Muscle of leg (tissue), 11 donors: ENCODE data around the gene PRICKLE3. TPM values are rescaled to one million over a fixed set of nuclear protein-coding genes. Genes with fewer than 3 reads are reported as not detected.
A peak's percentile ranks its signal among the peaks of the same experiment; 100 is the strongest.

Experiments
- DNase-seq: peaks from one replicate; pipeline ENCODE4 v3.0.0; 2013
- H3K27ac ChIP-seq: one replicate; pipeline ENCODE4 v1.5.1; 2013; ENCODE audit warnings: mild to moderate bottlenecking, low read length, control low read depth
- H3K27me3 ChIP-seq: one replicate; pipeline ENCODE4 v1.6.1; 2013; ENCODE audit warnings: low read length; ENCODE audit not compliant: control insufficient read depth, insufficient read depth
- H3K36me3 ChIP-seq: one replicate; pipeline ENCODE4 v1.6.1; 2013; ENCODE audit warnings: low read length; ENCODE audit not compliant: control insufficient read depth, insufficient read depth
- H3K4me1 ChIP-seq: one replicate; pipeline ENCODE4 v1.6.1; 2013; ENCODE audit warnings: low read length; ENCODE audit not compliant: control insufficient read depth, insufficient read depth
- H3K4me3 ChIP-seq: one replicate; pipeline ENCODE4 v1.5.1; 2013; ENCODE audit warnings: low read length, control low read depth
- H3K9me3 ChIP-seq: replicated peaks from 2 replicates; pipeline ENCODE4 v1.6.1; 2013; ENCODE audit warnings: low read depth, low read length; ENCODE audit not compliant: control insufficient read depth
- whole genome bisulfite sequencing: methylation state at CpG from one replicate; pipeline ENCODE4 v1.1.5; 2013; ENCODE audit warnings: missing lambda C conversion rate; ENCODE audit not compliant: insufficient coverage; 5-methylcytosine and 5-hydroxymethylcytosine counted together
- polyA plus RNA-seq, 8 donors: library from polyadenylated mRNA; unstranded; fragments of 120-200 nt; gene quantifications; one replicate each; pipeline versions ENCODE4 v1.2.1 to v1.2.3, GENCODE V29; 2013; ENCODE audit warnings: inconsistent platforms in 1 of 8, low replicate concordance in 1 of 8; ENCODE audit not compliant: insufficient read length in 8 of 8, insufficient read depth in 1 of 8
- total RNA-seq: library from RNA; stranded (reverse); fragments of 120-200 nt; gene quantifications from one replicate; pipeline ENCODE4 v1.2.4, GENCODE V29; 2013

The PRICKLE3 gene
- total and polyA plus RNA-seq, 9 donors = 1.9 to 5.3 (median 3.7) TPM

DNA sequence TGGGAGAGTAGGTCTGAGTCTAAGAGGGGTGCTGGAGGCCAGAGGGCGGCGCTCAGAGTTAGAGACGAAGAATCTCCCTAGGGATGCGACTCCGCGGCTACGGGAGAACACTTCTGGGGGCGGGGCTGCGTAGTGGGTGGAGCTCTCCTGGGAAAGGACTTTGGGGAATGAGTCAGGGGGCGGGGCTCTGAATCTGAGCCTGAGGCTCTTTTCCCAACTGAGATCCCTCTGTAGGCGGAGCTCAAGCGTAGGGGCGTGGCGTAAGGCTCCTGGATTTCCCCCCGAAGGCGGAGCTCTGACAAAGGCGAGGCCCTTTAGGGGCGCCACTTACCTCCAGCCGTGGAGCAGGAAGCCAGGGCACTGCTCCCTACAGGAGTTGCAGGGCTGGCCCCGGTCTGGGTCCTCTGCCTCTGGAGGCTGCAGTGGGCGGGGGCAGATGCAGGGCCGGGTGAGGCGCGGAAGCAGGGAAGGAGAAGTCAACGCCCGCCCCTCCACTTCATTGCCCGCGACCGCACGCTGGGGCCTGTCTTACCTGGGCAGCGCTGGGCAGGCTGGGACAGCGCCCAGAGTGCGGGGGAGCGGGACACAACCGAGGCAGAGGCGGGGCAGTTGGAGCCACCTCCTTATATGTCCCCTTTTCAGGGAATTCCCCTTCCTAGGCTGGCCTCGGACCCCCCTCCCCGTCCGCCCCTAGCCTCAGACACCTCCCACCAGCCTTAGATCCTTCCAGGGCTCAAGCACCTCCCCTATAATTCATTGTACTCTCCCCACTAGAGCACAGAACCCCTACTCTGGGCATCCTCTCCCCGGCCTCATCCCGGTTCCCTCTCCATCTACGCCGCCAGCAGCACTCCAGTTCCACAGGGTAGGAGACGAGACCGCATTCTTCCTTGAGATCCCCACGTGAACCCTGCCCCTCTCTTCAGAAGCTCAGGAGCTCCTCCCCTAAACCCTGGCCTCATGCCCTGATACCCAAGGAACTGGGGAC lies 1.6 kb downstream of the PRICKLE3 start:
- Histone ChIP-seq H3K36me3 (no peaks in the 10 kb centered on the region), H3K27me3 (no peaks in the 10 kb centered on the region), H3K4me1 (peaks cover 26% of the 10 kb centered on the region), H3K27ac (peak overlapping the region; percentile 29), H3K9me3 (no peaks in the 10 kb centered on the region), H3K4me3 (peak overlapping the region; percentile 33)
- WGBS = 40% methylated on average over 42 of the region's 46 CpGs
- DNase-seq = peak; percentile 74

DNA sequence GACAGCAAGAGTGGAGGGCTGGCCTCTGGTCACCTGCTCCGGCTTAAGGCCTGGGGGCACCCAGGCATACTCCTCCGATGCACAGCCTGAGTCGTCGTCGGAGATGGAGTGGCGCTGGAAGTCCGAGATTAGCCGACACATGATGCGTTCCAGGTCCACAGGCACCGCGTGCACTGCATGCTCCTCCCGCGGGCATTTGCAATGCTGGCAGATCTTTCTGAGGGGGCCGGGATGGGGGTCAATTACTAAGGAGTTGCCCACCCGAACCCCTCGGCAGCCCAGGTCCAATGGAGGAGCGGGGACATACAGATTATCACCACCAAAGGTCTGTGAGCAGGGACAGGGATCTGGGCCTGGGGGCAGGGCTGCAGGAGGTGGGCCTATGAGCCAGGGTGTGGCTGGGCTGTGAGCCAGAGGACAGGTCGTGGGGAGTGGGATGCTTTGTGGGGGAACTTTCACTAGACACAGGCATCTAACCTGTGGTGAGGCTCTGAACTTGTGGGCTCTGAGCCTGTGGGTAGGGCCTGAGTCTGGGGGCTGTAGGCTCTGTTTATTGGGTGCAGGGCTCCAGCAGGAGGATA lies 2.4 kb downstream of the PRICKLE3 start:
- Histone ChIP-seq H3K4me1 (peaks cover 26% of the 10 kb centered on the region), H3K36me3 (no peaks in the 10 kb centered on the region), H3K27ac (no peak overlapping the region), H3K4me3 (no peak overlapping the region), H3K27me3 (no peaks in the 10 kb centered on the region), H3K9me3 (no peaks in the 10 kb centered on the region)
- no peak for DNase-seq
- WGBS = 79% methylated on average over 15 of the region's 18 CpGs

DNA sequence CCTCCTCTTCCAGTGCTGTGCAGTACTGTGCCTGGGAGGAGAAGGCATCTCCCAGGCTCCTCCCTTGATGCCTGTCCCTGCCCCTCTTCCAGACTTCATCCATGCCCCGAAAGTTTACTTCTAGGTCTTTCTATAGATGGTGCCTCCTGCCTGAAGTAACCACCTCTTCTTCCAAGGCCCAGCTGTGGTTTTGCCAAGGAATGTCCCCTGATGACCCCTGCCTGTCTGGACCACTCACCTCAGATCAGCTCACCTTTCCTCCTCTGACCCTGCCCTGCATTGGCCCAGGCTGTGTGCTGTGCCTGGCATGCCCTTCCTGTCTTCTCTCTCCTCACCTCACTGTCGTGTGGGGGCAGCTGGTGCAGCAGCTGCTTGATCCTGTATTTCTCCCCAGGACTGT lies 6.8 kb downstream of the PRICKLE3 start:
- Histone ChIP-seq H3K27me3 (no peaks in the 10 kb centered on the region), H3K9me3 (no peaks in the 10 kb centered on the region), H3K36me3 (peaks cover 11% of the 10 kb centered on the region), H3K4me3 (no peak overlapping the region), H3K4me1 (peaks cover 5% of the 10 kb centered on the region), H3K27ac (no peak overlapping the region)
- DNase-seq = no peak
- 92% methylated on average over 1 of the region's 2 CpGs for WGBS

DNA sequence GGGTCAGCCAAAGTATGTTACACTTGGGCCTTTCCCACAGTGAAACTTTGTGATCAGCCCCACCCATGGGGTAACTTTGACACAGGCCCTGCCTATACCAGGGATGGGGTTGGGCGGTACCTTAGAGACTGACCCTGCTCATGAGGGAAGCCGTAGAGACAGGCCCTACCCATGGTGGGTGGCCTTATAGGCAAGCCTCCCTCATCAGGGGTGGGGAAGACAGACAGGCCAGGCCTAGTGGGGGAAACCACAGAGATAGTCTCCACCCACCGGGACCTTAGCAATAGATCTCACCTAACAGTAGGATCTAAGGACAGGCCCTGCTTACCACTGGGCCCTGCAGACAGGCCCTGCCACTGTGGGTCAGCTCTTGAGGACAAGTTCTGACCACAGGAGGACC lies 7.6 kb downstream of the PRICKLE3 start:
- H3K4me3 ChIP-seq = no peak overlapping the region
- no peak for DNase-seq
- no peaks in the 10 kb centered on the region for H3K4me1 ChIP-seq
- H3K36me3 ChIP-seq = peaks cover 16% of the 10 kb centered on the region
- no peaks in the 10 kb centered on the region for H3K27me3 ChIP-seq
- no peaks in the 10 kb centered on the region for H3K9me3 ChIP-seq
- WGBS = 95% methylated on average over 3 of the region's 3 CpGs
- no peak overlapping the region for H3K27ac ChIP-seq

DNA sequence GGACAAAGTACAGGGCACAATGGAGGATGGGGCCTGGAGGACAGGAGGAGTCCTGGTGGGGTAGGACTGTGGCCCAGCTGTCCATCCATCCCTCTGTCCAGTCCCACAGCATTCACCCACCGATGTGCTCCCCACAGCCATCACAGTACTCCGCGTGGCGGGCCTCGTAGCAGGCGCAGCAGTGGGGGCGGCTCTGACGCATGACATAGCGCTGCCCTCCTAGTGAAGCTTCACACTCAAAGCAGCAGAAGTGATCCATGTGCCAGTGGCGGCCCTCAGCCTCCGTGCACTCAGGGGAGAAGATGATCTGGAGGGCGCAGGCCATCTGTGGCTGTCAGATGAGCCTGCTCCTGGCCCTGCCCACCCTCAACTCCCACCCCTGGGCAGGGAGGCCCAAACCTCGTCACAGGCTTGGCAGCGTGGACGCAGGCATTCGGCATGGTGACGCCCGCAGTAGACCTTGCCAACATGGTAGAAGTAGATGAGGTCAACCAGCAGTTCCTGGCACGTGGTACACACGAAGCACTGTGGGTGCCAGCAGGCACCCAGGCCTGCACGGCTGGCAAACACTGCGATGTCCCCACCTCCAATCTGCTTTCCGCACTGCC lies 8.2 kb downstream of the PRICKLE3 start:
- no peaks in the 10 kb centered on the region for H3K27me3 ChIP-seq
- peaks cover 19% of the 10 kb centered on the region for H3K36me3 ChIP-seq
- WGBS = 89% methylated on average over 17 of the region's 23 CpGs
- H3K27ac ChIP-seq = no peak overlapping the region
- DNase-seq = no peak
- H3K9me3 ChIP-seq = no peaks in the 10 kb centered on the region
- no peak overlapping the region for H3K4me3 ChIP-seq
- no peaks in the 10 kb centered on the region for H3K4me1 ChIP-seq

DNA sequence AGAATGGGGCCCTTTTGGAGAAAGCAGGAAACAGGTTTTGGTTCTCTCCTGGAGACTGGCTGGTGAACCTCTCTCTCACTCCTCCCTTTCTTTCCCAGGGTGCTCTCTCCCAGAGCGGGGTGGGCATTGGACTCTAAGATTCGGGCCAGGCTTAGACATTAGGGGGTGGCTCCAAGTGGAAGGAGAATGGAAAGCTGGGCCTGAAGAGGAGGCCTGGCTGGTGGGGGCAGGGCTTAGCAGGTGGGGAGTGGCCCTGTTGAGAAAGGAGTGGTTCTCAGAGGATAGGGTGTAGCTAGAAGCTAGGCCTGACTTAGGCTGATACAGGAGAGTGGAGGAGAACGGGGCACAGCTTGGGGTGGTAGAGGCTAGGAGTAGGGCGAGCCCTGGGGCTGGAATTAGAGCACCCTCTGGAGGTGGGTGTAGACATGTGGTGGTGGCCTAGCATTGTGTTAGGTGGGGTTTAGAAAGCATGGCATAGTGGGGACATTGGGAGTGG lies 8.8 kb downstream of the PRICKLE3 start:
- 72% methylated on average over 2 of the region's 4 CpGs for WGBS
- Histone ChIP-seq H3K9me3 (no peaks in the 10 kb centered on the region), H3K36me3 (peaks cover 21% of the 10 kb centered on the region), H3K27me3 (peaks cover 2% of the 10 kb centered on the region), H3K4me1 (peaks cover 3% of the 10 kb centered on the region), H3K4me3 (no peak overlapping the region), H3K27ac (no peak overlapping the region)
- no peak for DNase-seq

DNA sequence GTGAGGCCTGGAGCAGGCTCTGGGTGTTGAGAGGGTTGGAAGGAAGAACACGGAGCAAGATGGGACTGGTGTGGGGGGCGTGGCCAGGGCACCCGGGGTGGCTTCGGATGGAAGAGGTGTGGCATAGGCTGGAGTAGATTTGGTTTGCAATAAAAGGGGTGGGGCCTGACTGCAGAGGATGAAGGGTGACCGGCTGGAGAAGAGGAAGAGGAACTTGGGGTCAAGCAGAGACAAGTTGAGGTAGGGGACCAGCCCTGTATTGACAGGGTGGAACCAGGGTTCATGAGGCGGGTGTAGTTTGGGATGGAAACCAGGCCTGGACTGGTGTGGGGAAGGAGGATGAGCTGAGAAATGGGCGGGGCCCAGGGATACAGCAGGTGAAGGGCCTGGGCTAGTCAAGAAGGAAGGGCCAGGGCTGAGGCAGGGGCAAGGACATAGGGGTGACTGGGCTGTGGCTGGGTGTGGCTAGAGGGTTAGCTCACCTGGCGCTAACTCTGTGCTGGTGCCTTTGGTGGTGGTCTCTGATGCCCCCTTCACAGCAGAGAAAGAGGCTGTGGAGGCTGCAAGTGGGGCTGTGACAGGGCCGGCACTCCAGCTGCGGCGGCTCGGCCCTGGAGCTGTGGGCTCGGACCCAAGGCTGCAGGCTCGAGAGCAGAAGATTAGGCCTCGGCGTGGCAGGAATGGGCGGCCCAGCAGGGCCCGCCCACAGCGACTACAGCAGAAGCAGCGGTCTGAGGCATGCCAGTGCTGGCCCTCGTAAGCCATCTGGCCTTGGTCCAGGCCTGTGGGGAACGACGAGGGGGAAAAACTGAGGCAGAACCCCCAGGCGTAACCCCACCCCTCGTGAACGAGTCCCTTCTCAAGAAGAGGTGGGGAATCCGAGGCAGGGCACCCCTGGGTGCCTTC lies 9.5 kb downstream of the PRICKLE3 start:
- no peak overlapping the region for H3K4me3 ChIP-seq
- H3K4me1 ChIP-seq = peaks cover 3% of the 10 kb centered on the region
- no peak for DNase-seq
- WGBS = 76% methylated on average over 22 of the region's 27 CpGs
- peaks cover 2% of the 10 kb centered on the region for H3K27me3 ChIP-seq
- no peak overlapping the region for H3K27ac ChIP-seq
- H3K9me3 ChIP-seq = no peaks in the 10 kb centered on the region
- H3K36me3 ChIP-seq = peaks cover 21% of the 10 kb centered on the region

DNA sequence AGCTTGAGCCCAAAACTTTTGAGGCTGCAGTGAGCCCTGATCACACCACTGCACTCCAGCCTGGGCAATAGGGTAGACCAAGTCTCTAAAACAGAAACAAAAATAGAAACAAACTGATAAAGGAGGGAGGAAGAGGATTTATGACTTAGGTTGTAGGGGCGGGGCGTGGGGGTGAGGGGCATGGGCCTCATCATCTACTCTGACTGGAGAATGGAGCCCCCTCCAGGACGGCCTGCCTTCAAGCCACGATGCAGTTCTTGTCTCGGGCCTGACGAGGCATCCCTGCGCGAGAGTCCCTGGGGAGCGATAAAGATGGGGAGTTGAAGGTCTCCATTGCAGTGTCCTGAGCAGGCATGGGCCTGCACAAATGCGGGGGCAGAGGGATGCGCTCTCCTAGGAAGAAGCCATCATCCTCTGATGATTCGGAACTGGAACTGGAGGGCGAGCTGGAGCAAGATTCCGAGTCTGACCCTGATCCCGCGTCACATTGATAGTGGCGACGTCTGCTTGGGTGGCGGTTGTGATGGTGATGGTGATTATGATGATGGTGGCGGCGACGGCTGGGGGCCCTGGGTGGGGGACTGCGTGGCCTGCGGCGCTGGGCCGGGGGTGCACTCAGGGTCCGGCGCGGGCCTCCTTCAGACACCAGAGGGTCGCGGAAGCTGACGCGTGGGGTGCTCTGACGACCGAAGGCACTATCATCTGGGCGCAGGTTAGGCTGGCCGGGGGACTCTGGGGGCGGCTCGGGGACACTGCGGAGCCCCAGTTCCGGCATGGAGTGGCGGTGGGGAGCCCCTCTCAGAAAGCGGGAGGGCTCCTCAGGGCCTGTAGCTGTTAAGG lies 10.5 kb downstream of the PRICKLE3 start:
- peaks cover 8% of the 10 kb centered on the region for H3K27me3 ChIP-seq
- H3K4me1 ChIP-seq = peaks cover 3% of the 10 kb centered on the region
- H3K36me3 ChIP-seq = peaks cover 21% of the 10 kb centered on the region
- H3K27ac ChIP-seq = no peak overlapping the region
- 85% methylated on average over 41 of the region's 43 CpGs for WGBS
- no peak overlapping the region for H3K4me3 ChIP-seq
- DNase-seq = no peak
- no peaks in the 10 kb centered on the region for H3K9me3 ChIP-seq

DNA sequence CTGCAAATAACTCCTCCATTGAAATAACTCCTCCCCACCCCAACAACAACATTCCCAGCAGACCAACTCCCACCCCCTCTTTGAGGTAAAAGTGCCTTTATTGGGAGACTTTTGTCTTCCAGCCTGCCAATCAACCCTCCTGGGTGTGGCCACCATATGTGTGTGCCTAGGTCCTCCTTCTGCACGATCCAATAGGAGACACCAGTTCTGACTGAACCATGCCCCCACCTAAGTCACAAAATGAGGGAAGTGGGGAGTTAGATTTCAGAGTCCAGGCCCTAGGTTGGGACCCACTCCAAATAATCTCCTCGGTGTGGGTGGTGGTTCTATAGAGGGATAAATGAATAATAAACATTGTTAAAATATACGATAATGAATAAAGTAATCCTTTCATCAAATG lies 11.4 kb downstream of the PRICKLE3 start:
- DNase-seq = no peak
- no peak overlapping the region for H3K4me3 ChIP-seq
- peaks cover 9% of the 10 kb centered on the region for H3K27me3 ChIP-seq
- H3K4me1 ChIP-seq = peaks cover 3% of the 10 kb centered on the region
- WGBS = no CpG with 5 or more reads among the region's 3 CpGs
- no peak overlapping the region for H3K27ac ChIP-seq
- H3K36me3 ChIP-seq = peaks cover 21% of the 10 kb centered on the region
- no peaks in the 10 kb centered on the region for H3K9me3 ChIP-seq
